Embryonic facial prominence (tissue), 1 donor: ENCODE data around the gene ANO3.
"Not testable (repeated sequence)": the region's sequence is repeated elsewhere in the genome, so short reads cannot be mapped to it uniquely, and the experiment has no call there.

Source experiments
- DNase-seq: peaks from one replicate; pipeline ENCODE4 v3.0.0-alpha.2; 2016; ENCODE audit errors: extremely low spot score

The ANO3 gene

DNA sequence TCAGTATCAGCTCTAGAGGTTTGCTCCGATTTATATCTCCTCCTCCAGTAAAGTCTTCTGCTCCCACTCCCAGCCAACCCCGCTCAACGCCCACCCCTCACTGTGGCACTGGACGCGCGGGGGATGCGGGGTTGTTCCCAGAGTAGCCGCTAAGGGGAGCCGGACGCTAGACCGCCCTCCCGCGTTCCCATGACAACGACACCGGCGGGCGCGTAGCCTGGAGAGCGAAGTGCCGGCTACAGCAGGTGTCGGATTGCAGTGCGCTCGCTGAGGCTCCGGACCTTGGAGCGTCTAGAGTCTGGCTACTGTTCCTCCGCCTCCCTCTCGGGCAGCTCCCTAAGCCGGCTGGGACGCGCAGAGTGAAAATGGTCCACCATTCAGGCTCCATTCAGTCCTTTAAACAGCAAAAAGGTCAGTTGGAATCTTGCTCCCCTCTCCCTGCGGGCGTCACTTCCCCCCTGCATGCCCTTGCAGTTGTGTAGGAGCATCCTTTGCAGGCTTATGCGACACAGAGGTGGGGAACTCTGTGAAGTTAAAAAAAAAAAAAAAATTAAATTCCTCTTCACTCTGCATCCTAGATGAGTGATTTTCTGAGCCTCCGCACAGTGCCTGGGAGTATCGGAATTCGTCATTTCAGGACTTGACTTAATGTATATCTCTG is at the start of gene ANO3:
TSS of gene ANO3 (plus strand) at position 220 of the 661 bp plus-strand sequence. CDS start at position 366, 146 bp downstream.
- DNase-seq, result peak; percentile 79

DNA sequence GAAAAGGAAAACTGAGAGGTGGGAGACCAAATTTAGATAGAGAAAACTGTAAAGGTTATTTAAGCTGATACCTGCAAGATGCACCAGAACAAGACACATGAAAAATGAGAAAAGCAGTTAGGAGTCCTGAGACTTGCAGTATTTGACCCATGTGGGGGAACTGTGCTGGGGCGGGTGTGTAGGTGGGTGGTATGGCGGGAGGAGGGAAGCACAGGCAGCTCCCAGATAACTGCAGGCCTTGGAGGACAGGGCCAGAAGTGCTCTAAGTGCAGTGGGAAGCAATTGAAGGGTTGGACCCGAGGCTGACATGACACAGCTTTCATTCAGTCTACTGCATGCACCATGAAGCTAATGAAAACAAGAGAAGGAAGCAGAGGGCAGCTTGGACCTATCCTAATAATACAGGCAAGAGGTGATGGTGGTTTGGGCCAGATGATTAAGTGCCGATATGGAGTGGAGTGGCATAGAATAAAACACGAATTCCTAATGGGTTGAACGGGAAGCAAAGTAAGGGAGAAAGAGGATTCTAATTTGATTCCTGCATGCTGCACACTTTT is 48.0 kb upstream of the ANO3 start:
- DNase-seq, result no peak

DNA sequence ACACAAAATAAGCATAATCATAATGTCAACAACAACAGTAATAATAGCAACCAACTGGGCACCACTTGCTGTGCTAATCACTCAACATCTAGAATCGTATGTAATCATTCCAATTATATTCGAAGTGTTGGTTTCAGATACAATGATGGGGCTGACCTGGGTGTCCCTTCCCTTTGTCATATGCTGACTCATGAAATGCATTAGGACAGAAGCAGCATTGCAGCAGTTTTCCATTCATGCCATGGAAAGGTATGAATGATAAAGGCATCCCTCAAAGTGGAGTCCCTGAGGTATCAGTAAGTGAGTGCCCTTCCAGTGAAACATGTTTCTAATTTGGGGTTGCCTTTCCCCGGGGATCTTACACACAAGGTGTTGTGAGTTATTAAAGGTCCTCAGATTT is 46.3 kb upstream of the ANO3 start:
- DNase-seq, result no peak

- no peak for DNase-seq
These were observed 45.4 kb upstream of the ANO3 start for GRCh38 chr11:26286472-26287066.

GRCh38 chr11:26287067-26287518 is 44.8 kb upstream of the ANO3 start:
- no peak for DNase-seq

DNA sequence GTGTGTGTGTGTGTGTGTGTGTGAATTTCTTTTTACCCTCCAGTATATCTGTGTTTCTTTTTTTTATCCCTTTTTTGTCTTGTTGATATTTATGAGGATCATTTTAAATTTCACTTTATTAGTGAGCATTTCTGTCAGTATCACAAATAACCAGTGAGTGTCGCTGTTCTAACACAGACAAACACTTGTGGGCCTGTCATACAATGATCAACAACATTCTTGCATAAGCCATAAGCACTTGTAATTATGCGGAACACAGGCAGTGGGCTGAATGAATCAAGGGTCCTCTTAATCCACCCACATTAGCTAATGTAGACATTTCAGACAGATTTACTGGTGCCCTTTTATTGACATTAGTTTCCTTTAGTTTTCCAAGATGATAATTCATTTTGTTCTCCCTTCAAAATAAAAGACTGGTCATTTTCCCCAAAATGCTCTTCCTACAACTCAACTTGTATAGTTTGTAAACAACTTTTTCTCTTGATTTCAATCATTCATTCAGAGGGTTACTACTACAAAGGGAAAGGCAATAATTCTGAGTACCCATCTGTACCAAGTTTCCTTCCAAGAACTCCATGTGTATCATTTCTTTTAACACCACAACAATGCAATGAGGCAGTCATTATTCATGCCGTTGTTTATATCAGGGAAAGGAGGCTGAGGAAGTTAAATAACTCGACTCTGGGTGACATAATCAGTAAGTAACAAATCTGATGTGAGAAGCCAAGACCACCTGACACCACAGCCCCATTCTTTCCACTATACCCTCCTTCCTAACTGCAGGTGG is 34.5 kb upstream of the ANO3 start:
- DNase-seq, result peak; percentile 62

GRCh38 chr11:26316372-26316771 is 15.6 kb upstream of the ANO3 start:
- DNase-seq, result not testable (repeated sequence)

DNA sequence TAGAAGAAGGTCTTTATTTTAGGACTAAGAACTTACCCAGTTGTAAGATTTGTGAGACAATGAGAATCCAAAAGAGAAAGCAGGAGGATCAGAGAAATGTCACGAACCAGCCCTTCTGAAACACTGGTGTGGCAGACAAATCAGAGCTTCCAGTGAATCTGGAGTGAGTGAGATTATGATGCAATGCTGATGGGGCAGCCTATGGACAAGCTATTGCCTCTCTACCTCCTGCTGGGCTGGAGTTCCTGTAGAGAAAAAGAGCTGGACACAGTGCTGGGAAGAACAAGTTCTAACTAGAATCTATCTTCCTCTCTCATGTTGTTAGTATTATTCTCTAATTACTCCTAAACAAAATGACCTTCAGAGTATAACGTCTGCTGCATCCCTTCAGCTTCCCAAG is 12.0 kb upstream of the ANO3 start:
- DNase-seq, result no peak

- DNase-seq, result no peak
These were observed 10.4 kb upstream of the ANO3 start for GRCh38 chr11:26321516-26321915.

DNA sequence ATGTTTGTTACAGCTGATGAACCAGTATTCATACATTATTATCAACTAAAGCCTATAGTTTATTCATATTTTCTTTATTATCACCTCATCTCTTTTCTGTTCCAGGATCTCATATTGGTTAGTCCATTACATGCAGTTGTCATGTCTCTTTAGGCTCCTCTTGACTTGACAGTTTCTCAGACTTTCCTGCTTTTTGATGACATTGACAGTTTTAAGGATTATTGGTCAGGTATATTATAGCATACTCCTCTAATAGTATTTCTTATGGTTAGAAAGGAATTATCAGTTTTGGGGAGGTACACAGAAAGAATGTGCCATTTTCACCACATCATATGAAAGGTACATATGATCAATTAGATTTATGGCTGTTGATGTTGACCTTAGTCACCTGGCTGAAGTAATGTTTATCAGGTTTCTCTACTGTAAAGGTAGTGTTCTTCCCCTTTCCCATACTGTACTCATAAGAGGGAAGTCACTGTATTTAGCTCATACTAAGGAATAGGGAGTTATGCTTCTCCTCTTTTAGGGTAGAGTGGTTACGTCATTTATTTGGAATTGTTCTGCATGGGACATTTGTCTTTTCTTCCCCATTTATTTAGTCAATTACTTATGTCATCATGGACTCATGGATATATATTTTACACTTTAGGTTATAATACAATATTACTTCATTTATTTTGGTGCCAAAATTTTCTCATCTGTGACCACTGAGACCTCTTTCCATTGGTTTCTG is 9.4 kb upstream of the ANO3 start:
- no peak for DNase-seq

GRCh38 chr11:26323837-26324236 is 8.1 kb upstream of the ANO3 start:
- DNase-seq, result no peak

DNA sequence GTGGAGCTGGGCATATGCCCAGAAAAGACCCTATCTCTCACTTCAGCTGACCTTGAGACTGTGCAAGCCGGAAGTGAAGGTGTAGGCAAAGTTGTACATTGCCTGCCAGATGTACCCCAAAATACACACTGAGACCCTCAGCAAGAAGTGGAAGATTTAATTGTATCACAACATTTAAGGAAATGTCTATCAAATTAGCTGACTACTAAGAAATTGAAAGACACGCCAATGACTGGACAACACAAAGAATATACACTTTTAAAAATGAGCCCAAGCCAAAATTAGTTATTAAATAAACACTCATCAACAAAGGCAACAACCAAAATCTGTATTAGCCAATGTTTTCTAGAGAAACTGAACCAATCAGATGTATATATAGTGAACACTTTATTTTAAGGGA is 7.7 kb upstream of the ANO3 start:
- DNase-seq, result no peak

GRCh38 chr11:26326793-26327400 is 5.0 kb upstream of the ANO3 start:
- DNase-seq, result no peak

DNA sequence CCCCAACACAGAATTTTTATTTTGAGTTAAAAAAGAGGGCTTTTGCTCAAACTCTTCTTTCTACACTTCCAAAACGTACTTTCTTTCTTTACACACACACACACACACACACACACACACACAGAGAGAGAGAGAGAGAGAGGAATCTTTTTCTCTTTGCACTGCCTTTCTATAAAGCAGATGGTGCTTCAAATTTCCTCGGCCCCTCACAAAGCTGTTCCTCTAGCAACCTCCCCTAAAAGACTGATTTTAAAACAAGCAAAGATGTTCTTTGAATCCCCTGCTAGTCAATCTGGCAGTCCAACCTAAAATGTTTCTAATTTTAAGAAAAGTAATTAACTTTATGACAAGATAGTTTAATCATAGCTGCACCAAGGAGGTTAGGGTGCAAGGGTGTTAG is 2.7 kb upstream of the ANO3 start:
- DNase-seq, result no peak

GRCh38 chr11:26330262-26330661 is 1.7 kb upstream of the ANO3 start:
- DNase-seq, result no peak

GRCh38 chr11:26332572-26332915 is 614 bp downstream of the ANO3 start:
- DNase-seq, result no peak

- no peak for DNase-seq
These were observed 2.0 kb downstream of the ANO3 start for GRCh38 chr11:26333906-26334305.

- DNase-seq, result no peak
These were observed 4.0 kb downstream of the ANO3 start for GRCh38 chr11:26335903-26336302.

GRCh38 chr11:26344647-26345046 is 12.7 kb downstream of the ANO3 start:
- no peak for DNase-seq

DNA sequence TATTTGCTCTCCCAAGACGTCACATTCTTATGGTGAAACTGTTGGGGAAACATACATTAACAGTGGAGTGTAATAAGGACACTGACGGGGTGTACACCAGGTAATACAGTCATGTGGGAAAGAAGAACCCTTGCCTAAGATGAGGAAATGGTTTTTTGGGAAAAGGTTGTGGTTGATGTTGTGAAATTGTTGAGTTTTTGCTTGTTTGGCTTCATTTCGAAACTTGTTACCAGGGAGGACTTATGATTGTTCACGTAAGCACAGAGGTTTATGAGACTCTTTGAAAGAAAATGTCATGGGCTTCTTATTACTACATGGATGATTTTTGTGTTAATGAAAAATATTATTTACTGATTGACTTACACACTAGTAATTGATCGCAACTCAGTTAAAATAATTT is 16.8 kb downstream of the ANO3 start:
- DNase-seq, result no peak

- DNase-seq, result no peak
These were observed 18.1 kb downstream of the ANO3 start for GRCh38 chr11:26350002-26350401.

- DNase-seq, result no peak
These were observed 21.1 kb downstream of the ANO3 start for GRCh38 chr11:26353010-26353409.
